Activated B cell treated with CpG ODN at 0.5 μM for 24 hours (primary cell): ENCODE measurements around the gene SYNDIG1. TPM values are rescaled to one million over a fixed set of nuclear protein-coding genes. Genes with fewer than 3 reads are reported as not detected.

Experiments used
- ATAC-seq: fragments of 200-7000 bp; cut with Tn5 transposase; one replicate; pipeline ENCODE4 v1.10.0; 2021; ENCODE audit warnings: low read depth, mild to moderate bottlenecking, moderate library complexity
- CTCF ChIA-PET: fragments of 350-600 bp; sonication (Branson Sonifier 250); formaldehyde crosslinking; loops from one replicate; lab custom pipeline; 2021; ENCODE audit warnings: antibody characterized with exemption; lab: Charles Lee
- POLR2A ChIA-PET: fragments of 350-600 bp; sonication (Branson Sonifier 250); formaldehyde crosslinking; loops from one replicate; lab custom pipeline; 2021; ENCODE audit warnings: antibody characterized with exemption; lab: Charles Lee
- DNase-seq: peaks from one replicate; pipeline ENCODE4 v3.0.0; 2022
- H3K27ac Mint-ChIP-seq: one replicate; pipeline ENCODE4 v1.8.0; 2020; ENCODE audit warnings: mixed read lengths
- H3K27me3 Mint-ChIP-seq: one replicate; pipeline ENCODE4 v1.8.0; 2021; ENCODE audit warnings: mixed read lengths
- H3K36me3 Mint-ChIP-seq: one replicate; pipeline ENCODE4 v1.8.0; 2021; ENCODE audit warnings: low read depth, mixed read lengths
- H3K4me1 Mint-ChIP-seq: one replicate; pipeline ENCODE4 v1.8.0; 2021; ENCODE audit warnings: mixed read lengths
- H3K4me3 Mint-ChIP-seq: one replicate; pipeline ENCODE4 v1.8.0; 2020; ENCODE audit warnings: mild to moderate bottlenecking, mixed read lengths
- H3K9me3 Mint-ChIP-seq: one replicate; pipeline ENCODE4 v1.8.0; 2020; ENCODE audit warnings: mixed read lengths
- CTCF ChIP-seq: fragments of 200-600 bp; IDR thresholded peaks from one replicate; pipeline ENCODE4 v1.8.0; 2022; ENCODE audit warnings: antibody characterized with exemption, mild to moderate bottlenecking
- intact Hi-C: fragments of 100-400 bp; cut with micrococcal nuclease; formaldehyde crosslinking; loops from one replicate; pipeline ENCODE4 v1.15.1; 2024
- total RNA-seq: library from RNA; stranded (reverse); gene quantifications from 2 replicates; pipeline ENCODE4 v1.2.3, GENCODE V29; 2022

Gene SYNDIG1
- total RNA-seq, 1 donor from 2014 or later: not detected

GRCh38 chr20:24458436-24458835 is 11.0 kb upstream of the SYNDIG1 start:
- intact Hi-C loops: no loop called here
- Mint-ChIP-seq H3K9me3 (no peaks in the 10 kb centered on the region), H3K4me1 (no peaks in the 10 kb centered on the region), H3K36me3 (no peaks in the 10 kb centered on the region), H3K4me3 (no peak overlapping the region), H3K27me3 (peaks cover 13% of the 10 kb centered on the region), H3K27ac (no peak overlapping the region)
- ATAC-seq (no peak), DNase-seq (no peak)
- POLR2A ChIA-PET: no interaction called here
- TF ChIP-seq CTCF: no peak
- CTCF ChIA-PET: no interaction called here

DNA sequence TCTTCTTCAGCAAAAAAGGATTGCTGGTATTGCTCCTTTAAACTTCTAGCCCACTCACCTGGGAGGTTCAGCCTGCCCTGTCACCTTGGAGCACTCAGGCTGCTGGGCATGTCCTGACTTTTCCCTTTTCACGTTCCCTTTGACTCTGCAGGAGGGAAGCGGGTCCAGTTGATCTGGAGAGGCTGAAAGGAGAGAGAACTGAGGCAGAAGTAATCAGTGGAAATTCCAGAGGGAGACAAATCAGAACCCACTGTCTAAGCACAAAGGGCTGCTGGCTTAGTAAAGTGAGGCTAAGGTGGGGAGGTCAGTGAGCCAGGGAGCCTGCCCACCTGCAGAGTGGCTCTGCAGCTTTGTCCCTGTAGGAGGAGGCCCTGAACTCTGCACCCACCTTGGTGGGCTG is 9.7 kb upstream of the SYNDIG1 start:
- intact Hi-C loops: no loop called here
- ATAC-seq (no peak), DNase-seq (no peak)
- no peaks in the 10 kb centered on the region for H3K4me1 Mint-ChIP-seq
- H3K9me3 Mint-ChIP-seq: no peaks in the 10 kb centered on the region
- ChIA-PET POLR2A (no interaction called here), CTCF (no interaction called here)
- no peak for TF ChIP-seq CTCF
- H3K36me3 Mint-ChIP-seq: no peaks in the 10 kb centered on the region
- no peak overlapping the region for H3K27ac Mint-ChIP-seq
- no peak overlapping the region for H3K4me3 Mint-ChIP-seq
- peaks cover 14% of the 10 kb centered on the region for H3K27me3 Mint-ChIP-seq

DNA sequence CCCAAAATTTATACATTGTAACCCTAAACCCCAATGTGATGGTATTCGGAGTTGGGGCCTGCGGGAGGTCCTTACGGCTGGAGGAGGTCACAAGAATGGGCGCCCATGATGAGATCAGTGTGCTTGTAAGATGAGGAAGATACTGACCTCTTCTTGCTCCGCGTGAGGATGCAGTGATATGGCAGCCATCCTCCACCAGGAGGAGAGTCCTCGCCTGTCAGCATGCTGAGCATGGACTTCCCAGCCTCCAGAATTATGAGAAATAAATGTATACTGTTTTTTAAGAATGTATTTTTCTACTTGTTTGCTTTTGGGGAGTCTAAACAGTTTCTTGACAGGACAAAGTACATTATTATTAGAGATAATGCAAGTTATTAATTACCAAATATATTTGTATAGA is 8.7 kb upstream of the SYNDIG1 start:
- POLR2A ChIA-PET: no interaction called here
- no peak for TF ChIP-seq CTCF
- H3K4me3 Mint-ChIP-seq: no peak overlapping the region
- no peak for DNase-seq
- H3K27me3 Mint-ChIP-seq: peaks cover 17% of the 10 kb centered on the region
- CTCF ChIA-PET: no interaction called here
- H3K36me3 Mint-ChIP-seq: no peaks in the 10 kb centered on the region
- H3K9me3 Mint-ChIP-seq: no peaks in the 10 kb centered on the region
- ATAC-seq: no peak
- no peak overlapping the region for H3K27ac Mint-ChIP-seq
- intact Hi-C loops: no loop called here
- no peaks in the 10 kb centered on the region for H3K4me1 Mint-ChIP-seq

DNA sequence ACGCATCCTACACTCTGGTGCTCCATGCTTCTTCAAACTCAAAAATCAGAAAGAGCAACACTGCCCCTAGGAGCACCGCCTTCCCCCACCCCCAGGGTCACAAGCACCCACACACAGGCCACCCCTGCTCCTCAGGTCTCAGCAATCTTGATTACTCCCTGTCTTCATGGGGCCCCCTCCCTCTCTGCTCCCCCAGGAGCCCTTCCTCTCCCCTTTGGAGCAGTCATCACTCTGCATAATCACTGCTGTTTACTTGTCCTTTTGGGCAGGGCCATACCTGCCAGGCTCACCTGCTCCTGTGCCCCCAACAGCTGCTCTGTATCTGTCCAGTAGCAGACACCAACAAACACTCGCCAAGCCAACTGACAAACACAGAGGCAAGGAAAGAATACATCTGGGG is 7.6 kb upstream of the SYNDIG1 start:
- POLR2A ChIA-PET: no interaction called here
- no peak for TF ChIP-seq CTCF

DNA sequence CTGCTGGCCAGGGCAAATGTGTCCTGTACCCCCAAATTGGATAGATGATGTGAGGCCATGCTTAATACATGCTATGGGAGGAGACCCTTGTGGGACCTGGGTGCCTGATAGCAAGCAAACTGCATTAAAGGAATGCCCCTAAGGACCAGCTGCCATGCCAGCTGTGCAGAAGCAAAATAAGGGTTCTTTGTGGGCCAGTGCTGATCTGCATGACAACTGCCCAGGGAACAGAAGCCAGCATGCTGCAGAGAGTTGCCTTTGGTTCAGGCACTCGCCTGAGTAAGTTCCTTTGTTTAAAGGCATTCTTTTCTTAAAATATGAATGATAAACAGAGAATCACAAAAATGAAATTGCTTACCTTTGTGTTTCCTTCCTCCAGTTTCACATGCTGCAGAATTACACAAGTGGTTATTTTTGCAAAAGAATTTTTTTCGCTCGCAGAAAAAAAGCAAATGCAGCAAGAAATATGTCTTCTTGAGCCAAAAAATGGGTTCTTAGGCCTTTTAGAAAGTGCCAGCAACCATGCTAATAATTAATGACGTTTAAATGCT is 6.9 kb upstream of the SYNDIG1 start:
- Mint-ChIP-seq H3K4me3 (no peak overlapping the region), H3K9me3 (no peaks in the 10 kb centered on the region), H3K27ac (no peak overlapping the region), H3K4me1 (no peaks in the 10 kb centered on the region), H3K27me3 (peaks cover 14% of the 10 kb centered on the region), H3K36me3 (no peaks in the 10 kb centered on the region)
- DNase-seq: no peak
- no peak for ATAC-seq
- intact Hi-C loops: no loop called here
- no peak for TF ChIP-seq CTCF
- CTCF ChIA-PET: no interaction called here
- POLR2A ChIA-PET: no interaction called here

More for the DNA sequence above, 7.6 kb upstream of the SYNDIG1 start:
- DNase-seq (no peak), ATAC-seq (no peak)
- Mint-ChIP-seq H3K27ac (no peak overlapping the region), H3K27me3 (peaks cover 15% of the 10 kb centered on the region), H3K9me3 (no peaks in the 10 kb centered on the region), H3K4me1 (no peaks in the 10 kb centered on the region), H3K36me3 (no peaks in the 10 kb centered on the region), H3K4me3 (no peak overlapping the region)
- CTCF ChIA-PET: no interaction called here
- intact Hi-C loops: no loop called here
